Gastrocnemius medialis (tissue), 4 donors: ENCODE results near the gene TAGLN2. TPM values are rescaled to one million over a fixed set of nuclear protein-coding genes. Genes with fewer than 3 reads are reported as not detected.

Experiments
- ATAC-seq, 2 donors: fragments of 150-250 bp; one replicate each; pipeline ENCODE4 v1.9.1; 2016
- DNase-seq, 2 donors: peaks; one replicate each; pipeline ENCODE4 v3.0.0-alpha.2; 2019
- H3K27ac ChIP-seq, 4 donors: fragments of 200-600 bp; sonication (generic); 1 replicate in 1 of 4; 2 replicates in 3 of 4; pipeline ENCODE4 v1.5.1; 2016 to 2018; ENCODE audit warnings: mild to moderate bottlenecking in 2 of 4, moderate library complexity in 1 of 4
- H3K27me3 ChIP-seq, 3 donors: fragments of 200-600 bp; sonication (generic) in 2 of 3; 1 replicate in 1 of 3; 2 replicates in 2 of 3; pipeline versions ENCODE4 v1.5.1 to v1.6.0; 2016 to 2019; ENCODE audit warnings: mild to moderate bottlenecking in 1 of 3, moderate library complexity in 1 of 3
- H3K36me3 ChIP-seq, 2 donors: fragments of 200-600 bp; sonication (generic) in 1 of 2; one replicate each; pipeline ENCODE4 v1.5.1; 2017 to 2018
- H3K4me1 ChIP-seq, 2 donors: fragments of 200-600 bp; sonication (generic) in 1 of 2; one replicate each; pipeline ENCODE4 v1.5.1; 2016 to 2017; ENCODE audit warnings: mild to moderate bottlenecking in 2 of 2
- H3K4me3 ChIP-seq, 4 donors: fragments of 200-600 bp; sonication (generic) in 3 of 4; 1 replicate in 1 of 4; 2 replicates in 3 of 4; pipeline ENCODE4 v1.5.1; 2016 to 2019; ENCODE audit warnings: mild to moderate bottlenecking in 2 of 4
- H3K9me3 ChIP-seq, 3 donors: fragments of 200-600 bp; sonication (generic) in 2 of 3; 1 replicate in 1 of 3; 2 replicates in 2 of 3; pipeline ENCODE4 v1.5.1; 2016 to 2019
- POLR2A ChIP-seq, 2 donors: fragments of 450-650 bp; IDR thresholded peaks; one replicate each; pipeline ENCODE4 v1.6.1; 2017; ENCODE audit warnings: antibody characterized with exemption in 2 of 2, mild to moderate bottlenecking in 2 of 2, moderate library complexity in 2 of 2
- in situ Hi-C, 4 donors: fragments of 200-750 bp; cut with MboI; loops; one replicate each; pipeline versions ENCODE4 v1.15.0 to v1.8.0; 2017; ENCODE audit warnings: low sequenced_read_pairs in 4 of 4
- intact Hi-C: fragments of 100-400 bp; cut with DNase I; formaldehyde crosslinking; loops from one replicate; pipeline ENCODE4 v1.15.1; 2023; ENCODE audit warnings: low total_unique reads
- total RNA-seq, 4 donors: library from RNA; depleted of rRNA; stranded (reverse); fragments of >200 nt; gene quantifications; one replicate each; pipeline versions ENCODE4 v1.1.0 to v1.2.3, GENCODE V29; 2016
- TF ChIP-seq, protein P1 (sequence below), 5 experiments: fragments of 450-650 bp in 3 of 5; fragments of 200-600 bp in 2 of 5; sonication (generic) in 2 of 5; IDR thresholded peaks in 4 of 5; conservative IDR thresholded peaks in 1 of 5; 1 replicate in 4 of 5; 2 replicates in 1 of 5; pipeline ENCODE4 v1.5.1; 2016 to 2019; ENCODE audit warnings: antibody characterized with exemption in 5 of 5, mild to moderate bottlenecking in 3 of 5, moderate library complexity in 3 of 5

TAGLN2 gene
- total RNA-seq, 4 donors from 2014 or later: 28.8 to 48.2 (median 37.5) TPM

DNA sequence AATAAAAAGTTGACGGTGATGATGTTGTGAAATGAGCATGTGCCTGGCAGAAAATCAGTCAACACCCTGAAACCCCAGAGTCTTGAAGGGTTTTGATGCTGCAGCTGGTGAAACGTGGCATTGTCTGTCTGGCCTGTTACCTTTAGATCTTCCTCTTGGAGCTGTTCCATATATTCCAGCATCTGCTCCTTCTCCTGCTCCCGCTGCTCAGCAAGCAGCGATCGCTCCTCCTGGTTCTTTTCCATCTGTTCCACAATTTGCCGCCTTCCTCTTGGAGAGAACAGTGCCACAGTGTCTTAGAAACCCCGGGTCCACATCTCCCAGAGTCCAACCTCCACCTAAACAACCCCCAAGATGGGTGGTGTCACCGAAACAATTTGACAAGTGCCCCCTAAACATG is 41.0 kb downstream of the TAGLN2 start:
- no peaks in the 10 kb centered on the region for H3K27me3 ChIP-seq
- no peak overlapping the region for H3K27ac ChIP-seq
- DNase-seq (no peak), ATAC-seq (no peak)
- H3K9me3 ChIP-seq: no peaks in the 10 kb centered on the region
- in situ Hi-C loops (no loop called here), intact Hi-C loops (no loop called here)
- peaks cover 0 to 1% of the 10 kb centered on the region in 2 donors for H3K4me1 ChIP-seq
- no peak for TF ChIP-seq POLR2A (IDR thresholded peaks at IDR 0.05)
- TF ChIP-seq, protein P1, sequence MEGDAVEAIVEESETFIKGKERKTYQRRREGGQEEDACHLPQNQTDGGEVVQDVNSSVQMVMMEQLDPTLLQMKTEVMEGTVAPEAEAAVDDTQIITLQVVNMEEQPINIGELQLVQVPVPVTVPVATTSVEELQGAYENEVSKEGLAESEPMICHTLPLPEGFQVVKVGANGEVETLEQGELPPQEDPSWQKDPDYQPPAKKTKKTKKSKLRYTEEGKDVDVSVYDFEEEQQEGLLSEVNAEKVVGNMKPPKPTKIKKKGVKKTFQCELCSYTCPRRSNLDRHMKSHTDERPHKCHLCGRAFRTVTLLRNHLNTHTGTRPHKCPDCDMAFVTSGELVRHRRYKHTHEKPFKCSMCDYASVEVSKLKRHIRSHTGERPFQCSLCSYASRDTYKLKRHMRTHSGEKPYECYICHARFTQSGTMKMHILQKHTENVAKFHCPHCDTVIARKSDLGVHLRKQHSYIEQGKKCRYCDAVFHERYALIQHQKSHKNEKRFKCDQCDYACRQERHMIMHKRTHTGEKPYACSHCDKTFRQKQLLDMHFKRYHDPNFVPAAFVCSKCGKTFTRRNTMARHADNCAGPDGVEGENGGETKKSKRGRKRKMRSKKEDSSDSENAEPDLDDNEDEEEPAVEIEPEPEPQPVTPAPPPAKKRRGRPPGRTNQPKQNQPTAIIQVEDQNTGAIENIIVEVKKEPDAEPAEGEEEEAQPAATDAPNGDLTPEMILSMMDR (IDR thresholded peaks at IDR 0.05 in 4 of 5, conservative IDR thresholded peaks at IDR 0.05 in 1 of 5): no peak
- no peaks in the 10 kb centered on the region for H3K36me3 ChIP-seq
- no peak overlapping the region for H3K4me3 ChIP-seq

DNA sequence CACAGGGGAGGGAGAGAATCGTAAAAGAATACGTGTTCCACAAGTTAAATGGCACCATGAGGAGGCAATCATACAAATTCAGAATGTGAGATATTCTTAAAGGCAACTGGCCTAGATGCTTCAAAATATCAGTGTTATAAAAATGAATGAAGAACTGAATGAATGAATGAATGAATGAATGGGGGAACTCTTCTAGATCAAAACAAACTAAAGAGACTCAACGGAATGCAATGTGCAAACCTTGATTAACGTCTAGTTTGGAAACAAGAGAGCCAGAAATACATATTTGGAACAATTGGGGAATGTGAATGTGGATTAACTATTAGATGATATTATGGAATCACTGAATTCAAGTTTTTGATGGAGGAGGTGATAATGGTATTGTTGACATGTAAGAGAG is 42.2 kb downstream of the TAGLN2 start:
- no peak overlapping the region for H3K27ac ChIP-seq
- intact Hi-C loops: no loop called here
- in situ Hi-C loops: no loop called here

DNA sequence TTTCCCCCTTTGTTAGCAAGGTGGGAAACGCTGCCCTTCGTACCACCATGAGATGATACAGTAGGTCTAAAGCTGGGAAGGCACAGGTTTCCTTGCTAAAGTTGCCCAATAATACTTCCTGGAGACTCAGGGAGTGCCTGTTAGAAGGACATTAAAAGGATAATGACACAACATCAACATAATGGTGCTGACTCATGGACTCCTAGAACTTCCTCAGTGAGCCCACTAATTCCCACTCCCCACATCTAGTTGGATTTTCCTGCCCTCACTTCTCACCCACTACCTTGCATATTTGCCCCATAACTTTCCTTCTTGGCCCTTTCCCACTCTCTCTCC is 42.8 kb downstream of the TAGLN2 start:
- Histone ChIP-seq H3K27me3 (no peaks in the 10 kb centered on the region), H3K4me1 (no peaks in the 10 kb centered on the region), H3K4me3 (no peak overlapping the region), H3K9me3 (no peaks in the 10 kb centered on the region), H3K36me3 (no peaks in the 10 kb centered on the region), H3K27ac (no peak overlapping the region)
- intact Hi-C loops: no loop called here
- TF ChIP-seq, protein P1 (IDR thresholded peaks at IDR 0.05 in 4 of 5, conservative IDR thresholded peaks at IDR 0.05 in 1 of 5): no peak
- no peak for TF ChIP-seq POLR2A (IDR thresholded peaks at IDR 0.05)
- DNase-seq: no peak
- no peak for ATAC-seq
- in situ Hi-C loops: no loop called here

More for the DNA sequence above, 42.2 kb downstream of the TAGLN2 start:
- DNase-seq (no peak), ATAC-seq (no peak)
- Histone ChIP-seq H3K4me3 (no peak overlapping the region), H3K36me3 (no peaks in the 10 kb centered on the region), H3K27me3 (no peaks in the 10 kb centered on the region), H3K9me3 (no peaks in the 10 kb centered on the region), H3K4me1 (no peaks in the 10 kb centered on the region)
- TF ChIP-seq, protein P1 (IDR thresholded peaks at IDR 0.05 in 4 of 5, conservative IDR thresholded peaks at IDR 0.05 in 1 of 5): no peak
- TF ChIP-seq POLR2A (IDR thresholded peaks at IDR 0.05): no peak

DNA sequence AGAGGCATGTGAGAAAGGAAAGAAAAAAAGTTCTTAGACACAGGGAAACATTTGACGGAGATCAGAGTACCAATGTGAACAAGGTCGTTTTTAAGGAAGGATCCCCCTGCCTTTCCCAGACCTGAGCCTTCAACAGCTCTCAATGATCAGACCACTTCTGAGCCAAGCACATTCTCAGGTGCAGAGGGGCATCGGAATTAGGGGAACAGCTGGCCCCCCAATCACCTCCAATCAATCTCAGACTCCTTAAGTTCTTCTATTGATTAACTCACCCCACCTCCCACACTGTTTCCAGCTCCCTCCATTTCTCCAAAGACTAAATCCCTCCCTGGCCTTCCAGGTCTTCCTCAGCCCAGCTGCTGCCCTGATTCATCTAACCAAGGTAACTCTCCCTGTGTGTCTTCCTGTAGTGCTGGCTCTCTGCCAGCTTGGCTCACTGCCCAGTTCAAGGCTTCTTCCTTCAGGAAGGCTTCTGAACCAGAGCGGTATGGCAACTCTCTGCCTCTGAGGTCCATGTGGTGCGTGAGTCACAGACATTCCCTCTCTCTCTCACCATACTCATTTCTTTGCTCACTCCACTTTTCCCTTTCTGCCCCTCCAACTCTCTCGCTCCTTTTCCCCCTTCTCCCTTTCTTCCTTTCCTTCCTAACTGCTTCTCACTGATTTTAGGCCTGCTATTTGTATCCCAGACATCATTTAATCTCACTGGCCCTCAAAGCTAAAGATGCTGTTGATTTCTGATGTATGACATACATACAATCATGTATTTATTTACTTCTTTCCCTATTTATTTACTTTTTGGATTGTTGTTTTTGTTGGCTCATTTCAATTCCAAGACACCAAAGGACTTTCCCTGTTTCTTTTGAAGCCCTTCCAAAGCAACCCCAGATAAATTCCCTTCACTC is 43.4 kb downstream of the TAGLN2 start:
- no peaks in the 10 kb centered on the region for H3K27me3 ChIP-seq
- in situ Hi-C loops: no loop called here
- ATAC-seq (peak in 1 of 2 donors; percentile 30), DNase-seq (peak in 1 of 2 donors; percentile 38)
- no peaks in the 10 kb centered on the region for H3K36me3 ChIP-seq
- H3K27ac ChIP-seq: no peak overlapping the region
- TF ChIP-seq, protein P1 (IDR thresholded peaks at IDR 0.05 in 4 of 5, conservative IDR thresholded peaks at IDR 0.05 in 1 of 5): no peak
- no peak for TF ChIP-seq POLR2A (IDR thresholded peaks at IDR 0.05)
- H3K4me3 ChIP-seq: no peak overlapping the region
- no peaks in the 10 kb centered on the region for H3K9me3 ChIP-seq
- intact Hi-C loops: no loop called here
- H3K4me1 ChIP-seq: no peaks in the 10 kb centered on the region
